Measurements from ENCODE around the gene LEMD1. TPM values are rescaled to one million over a fixed set of nuclear protein-coding genes. Genes with fewer than 3 reads are reported as not detected.
A peak's percentile ranks its signal among the peaks of the same experiment; 100 is the strongest.

Gene LEMD1
- total RNA-seq, 1 donor from 2014 or later, result not detected

- DNase-seq, result peak; percentile 38
These were observed 67.4 kb downstream of the LEMD1 start for GRCh38 chr1:205354259-205355074.

- no peak for DNase-seq
These were observed 68.2 kb downstream of the LEMD1 start for GRCh38 chr1:205353612-205354011.

- DNase-seq, result no peak
These were observed 68.7 kb downstream of the LEMD1 start for GRCh38 chr1:205353191-205353590.

GRCh38 chr1:205351984-205352713, 69.7 kb downstream of the LEMD1 start:
- no peak for DNase-seq

- no peak for DNase-seq
These were observed 71.1 kb downstream of the LEMD1 start for GRCh38 chr1:205350691-205351141.

- DNase-seq, result no peak
These were observed 71.7 kb downstream of the LEMD1 start for GRCh38 chr1:205350124-205350523.

- DNase-seq, result no peak
These were observed 73.0 kb downstream of the LEMD1 start for GRCh38 chr1:205348554-205349487.

- DNase-seq, result no peak
These were observed 74.8 kb downstream of the LEMD1 start for GRCh38 chr1:205346956-205347574.

GRCh38 chr1:205345761-205346160, 76.1 kb downstream of the LEMD1 start:
- DNase-seq, result no peak

GRCh38 chr1:205344066-205344928, 77.6 kb downstream of the LEMD1 start:
- DNase-seq, result no peak

GRCh38 chr1:205343431-205344065, 78.3 kb downstream of the LEMD1 start:
- no peak for DNase-seq

GRCh38 chr1:205342986-205343385, 78.9 kb downstream of the LEMD1 start:
- DNase-seq, result no peak

GRCh38 chr1:205340676-205341075, 81.2 kb downstream of the LEMD1 start:
- no peak for DNase-seq

GRCh38 chr1:205339717-205340116, 82.1 kb downstream of the LEMD1 start:
- DNase-seq, result no peak

GRCh38 chr1:205339197-205339702, 82.6 kb downstream of the LEMD1 start:
- no peak for DNase-seq

- DNase-seq, result no peak
These were observed 83.8 kb downstream of the LEMD1 start for GRCh38 chr1:205338011-205338410.

- DNase-seq, result no peak
These were observed 84.4 kb downstream of the LEMD1 start for GRCh38 chr1:205337481-205337880.

- DNase-seq, result no peak
These were observed 86.2 kb downstream of the LEMD1 start for GRCh38 chr1:205335692-205336091.

GRCh38 chr1:205332015-205332791, 89.7 kb downstream of the LEMD1 start:
- DNase-seq, result no peak
